NB4 (cell line): ENCODE data around the gene BRME1.

Source experiments
- DNase-seq: peaks from one replicate; pipeline ENCODE4 v3.0.0; 2010; ENCODE audit warnings: low read depth
- H3K4me3 ChIP-seq: one replicate; pipeline ENCODE4 v1.5.1; 2011; ENCODE audit warnings: mild to moderate bottlenecking, low read depth, low read length, moderate library complexity
- CTCF ChIP-seq: IDR thresholded peaks from one replicate; pipeline ENCODE4 v1.5.1; 2012; ENCODE audit warnings: low read depth, low read length
- MAX ChIP-seq: IDR thresholded peaks from 2 replicates; pipeline ENCODE4 v1.6.1; 2011; ENCODE audit warnings: low read depth, low read length
- MYC ChIP-seq: IDR thresholded peaks from 2 replicates; pipeline ENCODE4 v1.6.1; 2011; ENCODE audit warnings: low read depth, low read length
- POLR2A ChIP-seq: IDR thresholded peaks from 2 replicates; pipeline ENCODE4 v1.6.1; 2011; ENCODE audit warnings: mild to moderate bottlenecking; ENCODE audit not compliant: insufficient read length; ENCODE audit errors: extremely low read depth

BRME1 gene

GRCh38 chr19:13876834-13877233 lies 29.1 kb downstream of the BRME1 start, which contains the start of gene NANOS3:
Gene NANOS3, plus strand, starts transcription at chr19:13877134. Its CDS starts 115 bp downstream, at chr19:13877249.
- no peak within 1 kb of the TSS for H3K4me3 ChIP-seq
- no peak for TF ChIP-seq CTCF
- TF ChIP-seq POLR2A = no peak
- TF ChIP-seq MYC = no peak
- TF ChIP-seq MAX = no peak
- no peak for DNase-seq

- TF ChIP-seq MYC = no peak
- no peak for TF ChIP-seq POLR2A
- TF ChIP-seq CTCF = no peak
- TF ChIP-seq MAX = no peak
- H3K4me3 ChIP-seq = no peak overlapping the region
- no peak for DNase-seq
Measured at GRCh38 chr19:13875824-13876223, 30.1 kb downstream of the BRME1 start.

GRCh38 chr19:13873834-13874515 lies 31.9 kb downstream of the BRME1 start:
- no peak for DNase-seq
- H3K4me3 ChIP-seq = no peak overlapping the region
- TF ChIP-seq CTCF = no peak
- no peak for TF ChIP-seq POLR2A
- no peak for TF ChIP-seq MAX
- no peak for TF ChIP-seq MYC

GRCh38 chr19:13872695-13873389 lies 33.1 kb downstream of the BRME1 start:
- no peak overlapping the region for H3K4me3 ChIP-seq

GRCh38 chr19:13872339-13872694 lies 33.6 kb downstream of the BRME1 start:
- TF ChIP-seq MYC (no peak), POLR2A (no peak), CTCF (no peak), MAX (no peak)
- no peak for DNase-seq
- H3K4me3 ChIP-seq = no peak overlapping the region

More at GRCh38 chr19:13872695-13873389, 33.1 kb downstream of the BRME1 start:
- DNase-seq = peak; percentile 43
- TF ChIP-seq POLR2A = no peak
- no peak for TF ChIP-seq MAX
- TF ChIP-seq MYC = no peak
- TF ChIP-seq CTCF = no peak
